Common myeloid progenitor, CD34-positive (primary cell): ENCODE measurements around the gene KAT5.
"Not testable (repeated sequence)": the region's sequence is repeated elsewhere in the genome, so short reads cannot be mapped to it uniquely, and the experiment has no call there.

Source experiments
- CTCF ChIA-PET: fragments of 350-600 bp; sonication (Branson Sonifier 250); formaldehyde crosslinking; loops from one replicate; lab custom pipeline; 2021; ENCODE audit warnings: antibody characterized with exemption; lab: Charles Lee
- POLR2A ChIA-PET: fragments of 350-600 bp; sonication (Branson Sonifier 250); formaldehyde crosslinking; loops from one replicate; lab custom pipeline; 2021; ENCODE audit warnings: antibody characterized with exemption; lab: Charles Lee
- DNase-seq, 3 donors: peaks; one replicate each; pipeline versions ENCODE4 v3.0.0 to v3.0.0-alpha.2; 2013
- H3K27ac ChIP-seq, 2 experiments: 1 replicate in 1 of 2; 2 replicates in 1 of 2; pipeline ENCODE4 v1.7.0; 2013; ENCODE audit warnings: inconsistent platforms in 2 of 2, low read length in 2 of 2, mild to moderate bottlenecking in 2 of 2, low read depth in 1 of 2, moderate library complexity in 1 of 2; ENCODE audit not compliant: severe bottlenecking in 2 of 2, insufficient read depth in 1 of 2, poor library complexity in 1 of 2
- H3K27me3 ChIP-seq, 5 experiments: replicated peaks in 2 of 5; 1 replicate in 3 of 5; 2 replicates in 2 of 5; pipeline versions ENCODE4 v1.6.1 to v1.7.0; 2013; ENCODE audit warnings: low read length in 4 of 5, mild to moderate bottlenecking in 2 of 5, moderate library complexity in 2 of 5, inconsistent platforms in 1 of 5; ENCODE audit not compliant: insufficient read depth in 5 of 5, control insufficient read depth in 4 of 5
- H3K36me3 ChIP-seq, 4 experiments: 1 replicate in 2 of 4; 2 replicates in 2 of 4; pipeline versions ENCODE4 v1.6.1 to v1.7.0; 2013; ENCODE audit warnings: low read length in 3 of 4, control low read depth in 1 of 4, mild to moderate bottlenecking in 1 of 4; ENCODE audit not compliant: control insufficient read depth in 4 of 4, insufficient read depth in 4 of 4
- H3K4me1 ChIP-seq, 4 experiments: 1 replicate in 3 of 4; 2 replicates in 1 of 4; pipeline versions ENCODE4 v1.6.1 to v1.7.1; 2013; ENCODE audit warnings: low read length in 3 of 4, mild to moderate bottlenecking in 3 of 4, control low read depth in 1 of 4, inconsistent platforms in 1 of 4, moderate library complexity in 1 of 4; ENCODE audit not compliant: control insufficient read depth in 4 of 4, insufficient read depth in 4 of 4; ENCODE audit errors: control extremely low read depth in 1 of 4
- H3K4me3 ChIP-seq, 7 experiments: 1 replicate in 4 of 7; 2 replicates in 3 of 7; pipeline versions ENCODE4 v1.5.1 to v1.7.0; 2013; ENCODE audit warnings: mild to moderate bottlenecking in 7 of 7, low read length in 6 of 7, moderate library complexity in 6 of 7, inconsistent platforms in 2 of 7, low read depth in 2 of 7, control low read depth in 1 of 7; ENCODE audit not compliant: insufficient read depth in 4 of 7, control insufficient read depth in 1 of 7; ENCODE audit errors: extremely low read depth in 1 of 7
- H3K9me3 ChIP-seq, 5 experiments: 1 replicate in 4 of 5; 2 replicates in 1 of 5; pipeline versions ENCODE4 v1.6.1 to v1.7.1; 2013; ENCODE audit warnings: low read length in 4 of 5, mild to moderate bottlenecking in 2 of 5, inconsistent platforms in 1 of 5, low read depth in 1 of 5, moderate library complexity in 1 of 5; ENCODE audit not compliant: control insufficient read depth in 4 of 5, insufficient read depth in 2 of 5; ENCODE audit errors: control extremely low read depth in 1 of 5
- WGBS: methylation state at CpG from one replicate; pipeline ENCODE4 v1.1.5; 2013; ENCODE audit not compliant: insufficient coverage; 5-methylcytosine and 5-hydroxymethylcytosine counted together

The KAT5 gene

DNA sequence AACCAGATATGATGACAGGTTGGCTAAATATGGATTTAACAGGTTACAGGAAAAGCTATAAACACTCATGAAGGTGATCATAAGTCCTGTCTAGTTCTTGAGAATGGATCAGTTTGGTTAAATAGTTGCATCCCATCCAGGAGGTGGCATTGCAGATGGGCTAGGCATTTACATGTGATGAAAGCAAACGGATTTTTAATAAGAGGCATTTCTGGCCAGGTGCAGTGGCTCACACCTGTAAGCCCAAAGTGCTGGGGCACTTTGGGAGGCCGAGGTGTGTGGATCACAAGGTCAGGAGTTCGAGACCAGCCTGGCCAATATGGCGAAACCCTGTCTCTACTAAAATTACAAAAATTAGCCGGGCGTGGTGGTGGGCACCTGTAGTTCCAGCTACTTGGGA, 28.6 kb upstream of the KAT5 start:
- H3K27ac ChIP-seq, H3K4me1 ChIP-seq, CTCF ChIA-PET, H3K36me3 ChIP-seq, H3K4me3 ChIP-seq, POLR2A ChIA-PET, DNase-seq, H3K27me3 ChIP-seq, H3K9me3 ChIP-seq: not testable (repeated sequence)
- 78% methylated on average over 1 of the region's 6 CpGs for WGBS

DNA sequence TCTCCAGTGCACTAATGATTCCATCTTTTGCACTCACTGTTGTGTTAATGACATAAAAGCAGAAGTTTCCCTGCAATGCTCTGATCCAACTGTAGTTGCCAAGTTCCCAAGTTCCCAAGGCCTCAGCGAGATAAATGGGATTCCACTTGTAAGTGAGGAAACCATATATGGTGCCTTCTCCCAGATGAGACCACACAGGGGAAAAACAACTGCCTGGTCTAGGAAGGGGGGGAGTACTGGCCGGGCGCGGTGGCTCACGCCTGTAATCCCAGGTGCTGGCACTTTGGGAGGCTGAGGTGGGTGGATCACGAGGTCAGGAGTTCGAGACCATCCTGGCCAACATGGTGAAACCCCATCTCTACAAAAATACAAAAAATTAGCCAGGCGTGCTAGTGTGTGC, 26.1 kb upstream of the KAT5 start:
- no peak overlapping the region for H3K4me3 ChIP-seq
- no peak for DNase-seq
- no peaks in the 10 kb centered on the region for H3K27me3 ChIP-seq
- no peaks in the 10 kb centered on the region for H3K4me1 ChIP-seq
- POLR2A ChIA-PET: no interaction called here
- no peak overlapping the region for H3K27ac ChIP-seq
- H3K9me3 ChIP-seq: no peaks in the 10 kb centered on the region
- no peaks in the 10 kb centered on the region for H3K36me3 ChIP-seq
- CTCF ChIA-PET: no interaction called here
- 86% methylated on average over 2 of the region's 8 CpGs for WGBS

DNA sequence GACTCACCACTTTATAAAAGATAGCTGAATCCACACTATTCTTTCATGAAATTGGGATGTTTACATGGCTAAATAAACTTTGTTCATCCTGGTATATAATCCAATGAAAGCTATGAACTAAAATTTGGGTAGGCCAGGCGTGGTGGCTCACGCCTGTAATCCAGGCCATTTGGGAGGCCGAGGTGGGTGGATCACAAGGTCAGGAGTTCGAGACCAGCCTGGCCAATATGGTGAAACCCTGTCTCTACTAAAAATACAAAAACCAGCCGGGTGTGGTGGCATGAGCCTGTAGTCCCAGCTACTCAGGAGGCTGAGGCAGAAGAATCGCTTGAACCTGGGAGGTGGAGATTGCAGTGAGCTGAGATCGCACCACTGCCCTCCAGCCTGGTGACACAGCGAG, 20.2 kb upstream of the KAT5 start:
- H3K36me3 ChIP-seq, H3K9me3 ChIP-seq, DNase-seq, H3K4me1 ChIP-seq, H3K4me3 ChIP-seq, H3K27me3 ChIP-seq, H3K27ac ChIP-seq, POLR2A ChIA-PET: not testable (repeated sequence)
- 91% methylated on average over 5 of the region's 8 CpGs for whole genome bisulfite sequencing
- CTCF ChIA-PET: interaction anchor here (1.3 to 3.7 kb wide), 2 partner anchors 13 to 106 kb away, joined by 3 to 14 read pairs; no protein-coding TSS in a partner anchor

DNA sequence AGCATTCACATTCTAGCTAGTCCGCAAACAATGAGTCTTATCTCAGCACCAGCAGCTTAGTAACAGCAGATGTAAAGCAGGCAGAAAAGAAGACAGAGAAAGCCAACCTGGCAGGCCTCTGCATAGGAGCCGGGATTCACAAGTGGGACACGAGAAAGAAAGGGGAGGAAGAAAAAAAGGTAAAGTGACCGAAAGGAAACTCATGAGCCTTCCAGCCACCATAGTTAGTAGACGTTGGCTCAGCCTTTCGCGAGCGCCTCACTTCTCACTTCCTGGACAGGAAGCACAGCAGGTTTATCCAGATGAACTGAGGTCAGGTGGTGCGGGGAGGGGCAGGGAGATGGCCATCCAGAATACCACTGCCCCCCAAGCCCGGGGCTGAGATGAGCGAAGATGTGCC, 19.7 kb upstream of the KAT5 start:
- H3K36me3 ChIP-seq: no peaks in the 10 kb centered on the region
- WGBS: 66% methylated on average over 10 of the region's 11 CpGs
- ChIA-PET POLR2A (no interaction called here), CTCF (interaction anchor here (0.7 to 3.7 kb wide), 3 partner anchors 12 to 105 kb away, joined by 3 to 14 read pairs (median 3); no protein-coding TSS in a partner anchor)
- H3K4me1 ChIP-seq: peaks cover 0 to 3% (median 0%) of the 10 kb centered on the region in 4 experiments
- no peak overlapping the region for H3K4me3 ChIP-seq
- no peaks in the 10 kb centered on the region for H3K27me3 ChIP-seq
- no peaks in the 10 kb centered on the region for H3K9me3 ChIP-seq
- peak in 1 of 3 donors; percentile 32 for DNase-seq
- H3K27ac ChIP-seq: no peak overlapping the region

DNA sequence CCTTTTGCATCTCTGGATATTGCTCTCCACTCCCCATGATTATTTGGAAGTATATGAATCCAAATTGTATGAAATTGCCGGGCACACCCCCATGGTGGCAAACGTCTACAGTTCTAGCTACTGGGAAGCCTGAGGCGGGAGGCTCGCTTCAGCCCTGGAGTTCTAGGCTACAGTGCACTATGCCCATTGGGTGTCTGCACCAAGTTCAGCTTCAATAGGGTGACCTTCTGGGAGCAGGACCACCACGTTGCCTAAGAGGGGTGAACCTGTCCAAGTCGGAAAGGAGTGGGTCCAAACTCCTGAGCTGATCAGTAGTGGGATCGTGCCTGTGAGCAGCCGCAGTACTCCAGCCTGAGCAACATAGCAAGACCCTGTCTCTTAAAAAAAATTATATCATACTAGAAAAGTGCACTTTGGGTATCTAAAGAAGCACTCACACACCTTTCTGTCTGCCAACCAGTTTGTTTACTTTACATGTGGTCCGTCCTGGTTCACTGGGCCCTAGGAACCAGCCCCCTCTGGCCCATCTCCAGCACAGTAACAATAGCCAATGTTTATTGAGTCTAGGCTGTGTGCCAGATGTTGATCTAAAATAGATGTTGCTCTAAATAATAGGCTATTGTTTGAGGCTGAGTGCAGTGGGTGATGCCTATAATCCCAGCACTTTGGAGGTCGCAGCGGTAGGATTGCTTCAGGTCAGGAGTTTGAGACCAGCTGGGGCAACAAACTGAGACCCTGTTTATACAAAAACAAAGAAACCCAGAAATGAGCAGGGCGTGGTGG, 16.4 kb upstream of the KAT5 start:
- ChIA-PET CTCF (interaction anchor here (0.6 to 1.5 kb wide), 3 partner anchors 9 to 226 kb away, joined by 3 to 5 read pairs (median 5); no protein-coding TSS in a partner anchor), POLR2A (no interaction called here)
- H3K4me3 ChIP-seq: no peak overlapping the region
- H3K27ac ChIP-seq: no peak overlapping the region
- 94% methylated on average over 5 of the region's 12 CpGs for WGBS
- H3K27me3 ChIP-seq: no peaks in the 10 kb centered on the region
- DNase-seq: no peak
- peaks cover 0 to 6% (median 0%) of the 10 kb centered on the region in 5 experiments for H3K9me3 ChIP-seq
- H3K4me1 ChIP-seq: peaks cover 0 to 3% (median 0%) of the 10 kb centered on the region in 4 experiments
- H3K36me3 ChIP-seq: no peaks in the 10 kb centered on the region

DNA sequence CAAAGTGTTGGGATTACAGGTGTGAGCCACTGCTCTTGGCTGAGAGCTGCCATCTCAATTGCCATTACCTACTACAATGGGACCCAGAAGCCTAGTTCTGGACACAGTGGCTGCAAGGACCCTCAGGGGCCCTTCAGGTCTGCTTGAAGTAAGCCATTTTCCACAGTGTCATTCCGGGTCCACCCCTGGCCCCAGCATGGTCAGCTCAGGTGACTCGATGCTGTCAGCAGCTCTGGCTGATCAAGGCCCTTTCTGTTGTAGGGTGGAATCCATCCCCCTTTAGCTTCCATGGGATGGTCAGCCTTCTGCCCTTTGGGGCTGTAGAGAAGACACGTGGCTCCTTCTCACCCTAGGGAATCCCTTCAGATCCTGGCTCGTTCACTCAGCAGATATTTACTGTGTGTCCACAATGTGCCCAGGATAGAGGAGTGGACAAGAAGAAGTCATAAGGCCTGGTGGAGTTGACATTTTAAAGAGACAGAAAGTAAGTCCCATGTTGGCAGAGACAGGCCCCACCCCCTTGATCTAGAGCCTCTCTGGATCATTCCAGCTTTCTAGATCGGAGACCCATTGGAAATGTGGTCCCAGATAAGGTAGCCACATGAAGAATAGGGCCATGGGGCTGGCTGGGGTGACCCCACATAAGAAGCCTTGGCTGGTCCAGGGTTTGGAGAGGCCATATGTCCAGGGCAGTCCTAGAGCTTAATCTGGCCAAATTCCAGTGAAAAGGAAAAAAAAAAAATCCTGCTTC, 15.1 kb upstream of the KAT5 start:
- H3K27ac ChIP-seq: no peak overlapping the region
- H3K27me3 ChIP-seq: no peaks in the 10 kb centered on the region
- WGBS: 94% methylated on average over 5 of the region's 5 CpGs
- peaks cover 0 to 3% (median 0%) of the 10 kb centered on the region in 4 experiments for H3K4me1 ChIP-seq
- DNase-seq: no peak
- CTCF ChIA-PET: interaction anchor here (1.2 kb wide), 1 partner anchor 71 kb away, joined by 3 read pairs; no protein-coding TSS in a partner anchor
- no peak overlapping the region for H3K4me3 ChIP-seq
- peaks cover 0 to 6% (median 0%) of the 10 kb centered on the region in 5 experiments for H3K9me3 ChIP-seq
- H3K36me3 ChIP-seq: no peaks in the 10 kb centered on the region
- POLR2A ChIA-PET: interaction anchor here (0.6 kb wide), 1 partner anchor 30 kb away, joined by 3 read pairs; no protein-coding TSS in a partner anchor

DNA sequence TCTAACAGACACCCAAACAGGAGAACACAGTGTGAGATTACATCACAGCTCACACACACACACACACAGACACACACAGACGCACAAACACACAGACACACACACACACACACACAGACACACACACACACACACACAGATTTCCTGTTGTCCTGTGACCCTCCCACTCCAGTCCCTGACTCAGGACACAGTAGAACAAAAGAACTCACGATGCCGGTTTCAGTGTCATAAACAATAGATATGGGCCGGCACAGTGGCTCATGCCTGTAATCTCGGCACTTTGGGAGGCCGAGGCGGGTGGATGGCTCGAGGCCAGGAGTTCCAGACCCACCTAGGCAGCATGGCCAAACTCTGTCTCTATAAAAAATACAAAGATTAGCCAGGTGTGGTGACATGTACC, 13.8 kb upstream of the KAT5 start:
- 91% methylated on average over 7 of the region's 8 CpGs for WGBS

More for the DNA sequence above, 13.8 kb upstream of the KAT5 start:
- no peaks in the 10 kb centered on the region for H3K27me3 ChIP-seq
- H3K27ac ChIP-seq: no peak overlapping the region
- H3K36me3 ChIP-seq: no peaks in the 10 kb centered on the region
- no peak for DNase-seq
- no peak overlapping the region for H3K4me3 ChIP-seq
- POLR2A ChIA-PET: no interaction called here
- H3K4me1 ChIP-seq: no peaks in the 10 kb centered on the region
- CTCF ChIA-PET: no interaction called here
- H3K9me3 ChIP-seq: peaks cover 0 to 6% (median 0%) of the 10 kb centered on the region in 5 experiments
